Natural killer cell (primary cell): ENCODE measurements around the gene ROR1. TPM values are rescaled to one million over a fixed set of nuclear protein-coding genes. Genes with fewer than 3 reads are reported as not detected.

Experiments used
- ATAC-seq, 3 donors: fragments of 150-1000 bp in 2 of 3; fragments of 200-7000 bp in 1 of 3; cut with Tn5 transposase; 1 replicate in 1 of 3; 2 replicates in 2 of 3; pipeline ENCODE4 v1.10.0; 2021; ENCODE audit warnings: mild to moderate bottlenecking in 2 of 3, moderate library complexity in 2 of 3
- DNase-seq, 2 donors: peaks; one replicate each; pipeline versions ENCODE4 v3.0.0 to v3.0.0-alpha.2; 2013 to 2021; ENCODE audit warnings: mixed read lengths in 1 of 2
- H3K27ac ChIP-seq: one replicate; pipeline ENCODE4 v1.5.1; 2013; ENCODE audit warnings: mild to moderate bottlenecking, low read length
- H3K27me3 ChIP-seq: one replicate; pipeline ENCODE4 v1.6.1; 2013; ENCODE audit warnings: low read length; ENCODE audit not compliant: control insufficient read depth, insufficient read depth
- H3K36me3 ChIP-seq: one replicate; pipeline ENCODE4 v1.6.1; 2013; ENCODE audit warnings: low read length; ENCODE audit not compliant: control insufficient read depth, insufficient read depth
- H3K4me1 ChIP-seq: one replicate; pipeline ENCODE4 v1.6.1; 2013; ENCODE audit warnings: low read length; ENCODE audit not compliant: control insufficient read depth, insufficient read depth
- H3K4me3 ChIP-seq: one replicate; pipeline ENCODE4 v1.5.1; 2013; ENCODE audit warnings: low read length
- H3K9me3 ChIP-seq: one replicate; pipeline ENCODE4 v1.6.1; 2013; ENCODE audit warnings: low read length; ENCODE audit not compliant: control insufficient read depth, insufficient read depth
- H3K27ac Mint-ChIP-seq, 2 donors: one replicate each; pipeline ENCODE4 v1.8.0; 2022; ENCODE audit warnings: mild to moderate bottlenecking in 2 of 2, mixed read lengths in 2 of 2, moderate library complexity in 1 of 2
- H3K27me3 Mint-ChIP-seq, 2 donors: one replicate each; pipeline ENCODE4 v1.8.0; 2022; ENCODE audit warnings: low read depth in 2 of 2, mixed read lengths in 2 of 2
- H3K36me3 Mint-ChIP-seq: one replicate; pipeline ENCODE4 v1.8.0; 2022; ENCODE audit warnings: mixed read lengths
- H3K4me1 Mint-ChIP-seq, 2 donors: one replicate each; pipeline ENCODE4 v1.8.0; 2022; ENCODE audit warnings: mixed read lengths in 2 of 2
- H3K4me3 Mint-ChIP-seq: one replicate; pipeline ENCODE4 v1.8.0; 2022; ENCODE audit warnings: mild to moderate bottlenecking, moderate library complexity, mixed read lengths
- H3K9me3 Mint-ChIP-seq, 2 donors: one replicate each; pipeline ENCODE4 v1.8.0; 2022; ENCODE audit warnings: mixed read lengths in 2 of 2
- CTCF ChIP-seq: fragments of 200-600 bp; IDR thresholded peaks from one replicate; pipeline ENCODE4 v1.8.0; 2022; ENCODE audit warnings: antibody characterized with exemption
- WGBS: methylation state at CpG from one replicate; pipeline ENCODE4 v1.1.7; 2013; ENCODE audit warnings: missing lambda C conversion rate; ENCODE audit not compliant: insufficient coverage; 5-methylcytosine and 5-hydroxymethylcytosine counted together
- intact Hi-C: fragments of 100-400 bp; cut with micrococcal nuclease; formaldehyde crosslinking; loops from one replicate; pipeline ENCODE4 v1.14.2; 2022
- total RNA-seq, 4 donors: library from RNA; stranded (reverse); fragments of 120-200 nt in 1 of 4; gene quantifications; one replicate each; pipeline versions ENCODE4 v1.2.3 to v1.2.4, GENCODE V29; 2013 to 2022

ROR1 gene
- total RNA-seq, 3 donors from 2014 or later (not counting 1 experiment from before 2014, with no cell fraction given): 0.05 to 0.35 (median 0.27) TPM

- ATAC-seq (no peak), DNase-seq (no peak)
- TF ChIP-seq CTCF: no peak
- no peaks in the 10 kb centered on the region for H3K36me3 Mint-ChIP-seq
- no peaks in the 10 kb centered on the region for H3K4me1 Mint-ChIP-seq
- H3K9me3 Mint-ChIP-seq: no peaks in the 10 kb centered on the region
- no peak overlapping the region for H3K27ac ChIP-seq
- WGBS: 84% methylated on average over 6 of the region's 6 CpGs
- H3K27me3 Mint-ChIP-seq: peaks cover 11 to 22% of the 10 kb centered on the region in 2 donors
- intact Hi-C loops: no loop called here
- H3K4me3 Mint-ChIP-seq: no peak overlapping the region
- no peaks in the 10 kb centered on the region for H3K9me3 ChIP-seq
- no peak overlapping the region for H3K27ac Mint-ChIP-seq
- no peaks in the 10 kb centered on the region for H3K4me1 ChIP-seq
- no peak overlapping the region for H3K4me3 ChIP-seq
- no peaks in the 10 kb centered on the region for H3K27me3 ChIP-seq
- H3K36me3 ChIP-seq: no peaks in the 10 kb centered on the region
Observed at GRCh38 chr1:64173336-64173940, 399.6 kb downstream of the ROR1 start.

DNA sequence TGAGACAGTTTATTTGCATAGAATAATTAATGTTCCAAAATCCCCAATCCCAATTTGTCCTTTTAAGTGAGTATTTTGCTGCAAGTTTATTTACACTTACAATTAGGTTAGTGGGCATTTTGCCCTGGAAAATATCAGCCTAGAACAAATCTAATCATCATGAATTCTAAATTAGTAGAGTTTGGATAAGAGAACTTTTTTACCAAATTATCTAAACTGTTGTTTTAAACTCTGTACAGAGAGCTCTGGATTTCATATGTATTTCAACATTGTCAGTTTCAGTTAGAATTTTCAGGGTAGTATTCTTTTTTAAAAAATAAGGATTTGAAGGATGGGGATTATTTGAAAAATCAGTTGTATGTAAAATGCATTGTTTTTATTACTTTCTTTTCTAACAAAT lies 401.8 kb downstream of the ROR1 start:
- no peaks in the 10 kb centered on the region for H3K9me3 Mint-ChIP-seq
- H3K36me3 Mint-ChIP-seq: no peaks in the 10 kb centered on the region
- Histone ChIP-seq H3K4me3 (no peak overlapping the region), H3K27me3 (no peaks in the 10 kb centered on the region), H3K27ac (no peak overlapping the region), H3K36me3 (no peaks in the 10 kb centered on the region), H3K9me3 (no peaks in the 10 kb centered on the region), H3K4me1 (no peaks in the 10 kb centered on the region)
- H3K4me1 Mint-ChIP-seq: no peaks in the 10 kb centered on the region
- DNase-seq (no peak), ATAC-seq (no peak)
- H3K27ac Mint-ChIP-seq: no peak overlapping the region
- no peak for TF ChIP-seq CTCF
- H3K4me3 Mint-ChIP-seq: no peak overlapping the region
- intact Hi-C loops: no loop called here
- peaks cover 11 to 26% of the 10 kb centered on the region in 2 donors for H3K27me3 Mint-ChIP-seq

DNA sequence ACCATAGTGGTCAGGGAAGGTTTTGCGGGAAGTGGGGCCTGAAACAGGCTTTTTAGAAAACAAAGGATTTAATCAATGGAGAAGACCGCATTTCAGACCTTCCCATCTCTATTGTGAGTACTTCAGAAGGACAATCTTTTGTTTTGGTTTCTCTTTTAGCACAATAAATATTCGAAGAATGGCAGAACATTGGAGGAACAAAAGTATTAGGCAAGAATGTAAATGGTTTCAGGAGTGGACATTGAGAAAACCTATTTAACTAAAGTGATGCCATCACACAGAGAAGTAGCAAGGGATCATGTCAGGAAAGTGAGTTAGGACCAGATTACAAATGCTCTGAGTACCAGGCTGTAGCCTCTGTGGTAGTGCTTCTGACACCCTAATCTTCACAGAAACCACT lies 402.8 kb downstream of the ROR1 start:
- no peaks in the 10 kb centered on the region for H3K4me1 ChIP-seq
- no peaks in the 10 kb centered on the region for H3K27me3 ChIP-seq
- DNase-seq: no peak
- Mint-ChIP-seq H3K27me3 (peaks cover 7 to 19% of the 10 kb centered on the region in 2 donors), H3K36me3 (no peaks in the 10 kb centered on the region), H3K9me3 (no peaks in the 10 kb centered on the region), H3K27ac (no peak overlapping the region), H3K4me3 (no peak overlapping the region), H3K4me1 (no peaks in the 10 kb centered on the region)
- H3K9me3 ChIP-seq: no peaks in the 10 kb centered on the region
- H3K36me3 ChIP-seq: no peaks in the 10 kb centered on the region
- TF ChIP-seq CTCF: no peak
- no peak overlapping the region for H3K4me3 ChIP-seq
- intact Hi-C loops: no loop called here
- H3K27ac ChIP-seq: no peak overlapping the region
- no peak for ATAC-seq
- WGBS: 83% methylated on average over 3 of the region's 3 CpGs

- DNase-seq: no peak
- no peaks in the 10 kb centered on the region for H3K27me3 ChIP-seq
- no peaks in the 10 kb centered on the region for H3K4me1 ChIP-seq
- intact Hi-C loops: no loop called here
- H3K36me3 ChIP-seq: no peaks in the 10 kb centered on the region
- H3K27ac ChIP-seq: no peak overlapping the region
- TF ChIP-seq CTCF: no peak
- H3K4me3 Mint-ChIP-seq: no peak overlapping the region
- no peaks in the 10 kb centered on the region for H3K4me1 Mint-ChIP-seq
- ATAC-seq: no peak
- H3K27ac Mint-ChIP-seq: no peak overlapping the region
- WGBS: 88% methylated on average over 3 of the region's 4 CpGs
- H3K9me3 ChIP-seq: no peaks in the 10 kb centered on the region
- peaks cover 10 to 17% of the 10 kb centered on the region in 2 donors for H3K27me3 Mint-ChIP-seq
- H3K36me3 Mint-ChIP-seq: no peaks in the 10 kb centered on the region
- H3K4me3 ChIP-seq: no peak overlapping the region
- no peaks in the 10 kb centered on the region for H3K9me3 Mint-ChIP-seq
Observed at GRCh38 chr1:64179588-64179987, 405.8 kb downstream of the ROR1 start.
